Stimulated activated effector memory CD8-positive, alpha-beta T cell treated with anti-CD3 and anti-CD28 coated beads, Interleukin-12 subunit alpha, Interleukin-12 subunit beta, amount 100 ng/mL, for 72 hours (primary cell): ENCODE data around the gene RAB3GAP2.
A peak's percentile ranks its signal among the peaks of the same experiment; 100 is the strongest.
"Not testable (repeated sequence)": the region's sequence is repeated elsewhere in the genome, so short reads cannot be mapped to it uniquely, and the experiment has no call there.

ENCODE experiments used
- ATAC-seq: fragments of 150-1000 bp; cut with Tn5 transposase; 2 replicates; pipeline ENCODE4 v1.10.0; 2021
- DNase-seq, 2 donors: peaks; one replicate each; pipeline ENCODE4 v3.0.0; 2021 to 2022; ENCODE audit warnings: low spot score in 2 of 2
- H3K27ac Mint-ChIP-seq: one replicate; pipeline ENCODE4 v1.8.0; 2022; ENCODE audit warnings: mild to moderate bottlenecking, mixed read lengths
- H3K36me3 Mint-ChIP-seq: one replicate; pipeline ENCODE4 v1.8.0; 2022; ENCODE audit warnings: mild to moderate bottlenecking, mixed read lengths
- H3K4me1 Mint-ChIP-seq: one replicate; pipeline ENCODE4 v1.8.0; 2022; ENCODE audit warnings: mixed read lengths
- H3K4me3 Mint-ChIP-seq: one replicate; pipeline ENCODE4 v1.8.0; 2022; ENCODE audit warnings: mild to moderate bottlenecking, mixed read lengths
- H3K9me3 Mint-ChIP-seq: one replicate; pipeline ENCODE4 v1.8.0; 2022; ENCODE audit warnings: mixed read lengths

RAB3GAP2 gene

DNA sequence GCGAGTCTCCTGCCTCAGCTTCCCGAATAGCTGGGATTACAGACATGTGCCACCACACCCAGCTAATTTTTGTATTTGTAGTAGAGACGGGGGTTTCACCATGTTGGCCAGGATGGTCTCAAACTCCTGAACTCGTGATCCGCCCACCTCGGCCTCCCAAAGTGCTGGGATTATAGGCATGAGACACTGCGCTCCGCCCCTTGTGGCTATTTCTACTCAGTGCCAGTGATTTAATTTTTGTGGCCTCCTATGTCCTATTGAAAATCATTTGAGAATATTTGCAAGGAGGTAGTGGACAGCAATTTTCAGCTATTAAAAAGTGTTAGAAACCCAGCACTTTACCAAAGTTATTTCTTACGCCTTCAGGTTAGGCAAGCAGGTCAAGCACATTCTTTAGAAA, 36.0 kb downstream of the RAB3GAP2 start:
- H3K27ac Mint-ChIP-seq, H3K9me3 Mint-ChIP-seq: not testable (repeated sequence)
- H3K36me3 Mint-ChIP-seq = peaks cover 17% of the 10 kb centered on the region

DNA sequence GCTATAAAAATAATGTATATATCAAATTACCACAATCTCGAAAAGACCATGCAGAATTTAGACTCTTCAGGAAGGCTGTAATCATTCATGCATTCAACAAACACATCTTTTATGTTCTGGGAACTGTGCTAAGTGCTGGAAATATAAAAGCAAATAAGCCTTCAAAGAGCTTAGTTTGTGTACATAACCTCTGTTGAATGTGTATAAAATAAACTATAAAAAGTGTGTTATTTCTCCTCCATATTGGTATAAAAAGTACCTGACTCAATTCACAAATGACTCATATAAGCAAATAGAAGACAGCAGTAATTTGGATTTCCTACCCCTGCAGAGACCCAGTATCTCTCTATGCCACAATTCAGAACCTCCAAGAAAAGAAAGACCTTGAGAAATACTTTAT, 36.8 kb downstream of the RAB3GAP2 start:
- peaks cover 18% of the 10 kb centered on the region for H3K4me1 Mint-ChIP-seq
- H3K36me3 Mint-ChIP-seq = peaks cover 25% of the 10 kb centered on the region
- H3K27ac Mint-ChIP-seq = no peak overlapping the region
- H3K4me3 Mint-ChIP-seq = no peak overlapping the region
- no peak for ATAC-seq
- H3K9me3 Mint-ChIP-seq = no peaks in the 10 kb centered on the region
- DNase-seq = no peak

More for the DNA sequence above, 36.0 kb downstream of the RAB3GAP2 start:
- DNase-seq, ATAC-seq, H3K4me3 Mint-ChIP-seq: not testable (repeated sequence)
- H3K4me1 Mint-ChIP-seq = peaks cover 18% of the 10 kb centered on the region

DNA sequence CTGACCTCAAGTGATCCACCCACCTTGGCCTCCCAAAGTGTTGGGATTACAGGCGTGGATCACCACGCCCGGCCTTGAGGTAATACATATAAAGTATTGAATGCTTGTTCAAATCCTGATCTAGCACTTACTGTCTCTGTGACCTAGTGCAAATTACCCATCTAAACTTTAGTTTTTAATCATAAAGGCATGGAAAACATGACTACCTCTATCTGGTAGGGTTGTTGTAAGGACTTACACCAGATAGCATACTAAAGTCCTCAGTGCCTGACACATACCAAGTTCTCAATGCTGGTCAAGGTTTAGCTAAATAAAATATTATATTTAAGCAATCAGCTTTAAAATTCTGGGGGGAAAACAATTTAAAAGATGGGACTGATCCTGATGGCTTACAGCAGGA, 38.3 kb downstream of the RAB3GAP2 start:
- DNase-seq (no peak), ATAC-seq (peak; percentile 45)
- H3K4me1 Mint-ChIP-seq = peaks cover 22% of the 10 kb centered on the region
- no peaks in the 10 kb centered on the region for H3K9me3 Mint-ChIP-seq
- peaks cover 30% of the 10 kb centered on the region for H3K36me3 Mint-ChIP-seq
- H3K4me3 Mint-ChIP-seq = no peak overlapping the region
- H3K27ac Mint-ChIP-seq = no peak overlapping the region

GRCh38 chr1:220229771-220230170, 42.5 kb downstream of the RAB3GAP2 start:
- Mint-ChIP-seq H3K9me3 (no peaks in the 10 kb centered on the region), H3K36me3 (peaks cover 41% of the 10 kb centered on the region), H3K4me1 (peaks cover 51% of the 10 kb centered on the region), H3K4me3 (no peak overlapping the region), H3K27ac (peak overlapping the region; percentile 44)
- ATAC-seq (no peak), DNase-seq (no peak)

- no peak overlapping the region for H3K4me3 Mint-ChIP-seq
- peaks cover 56% of the 10 kb centered on the region for H3K4me1 Mint-ChIP-seq
- no peaks in the 10 kb centered on the region for H3K9me3 Mint-ChIP-seq
- no peak overlapping the region for H3K27ac Mint-ChIP-seq
- ATAC-seq = no peak
- H3K36me3 Mint-ChIP-seq = peaks cover 32% of the 10 kb centered on the region
- no peak for DNase-seq
Observed at GRCh38 chr1:220227393-220227792, 44.9 kb downstream of the RAB3GAP2 start.

- no peak for DNase-seq
- Mint-ChIP-seq H3K36me3 (peaks cover 29% of the 10 kb centered on the region), H3K27ac (no peak overlapping the region), H3K9me3 (no peaks in the 10 kb centered on the region), H3K4me3 (no peak overlapping the region), H3K4me1 (peaks cover 56% of the 10 kb centered on the region)
- ATAC-seq = no peak
Observed at GRCh38 chr1:220226752-220227151, 45.5 kb downstream of the RAB3GAP2 start.

DNA sequence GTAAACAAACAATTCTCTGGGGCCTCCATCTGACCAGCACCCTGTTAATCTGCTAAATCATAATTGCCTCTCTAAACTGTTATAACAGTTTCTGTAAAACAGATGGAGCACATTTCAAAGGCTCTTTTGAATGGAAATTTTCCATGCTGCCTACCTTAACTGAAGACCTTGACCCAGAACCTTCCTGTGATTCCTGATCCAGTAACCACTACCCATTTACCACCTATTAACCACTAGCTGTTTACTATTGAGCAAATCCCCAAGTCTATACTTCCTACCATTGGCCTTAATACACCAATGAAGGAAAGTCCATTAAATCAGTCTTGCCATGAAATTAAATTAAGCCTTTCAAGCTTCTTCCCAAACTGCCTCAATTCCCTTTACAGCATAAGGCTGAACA, 46.3 kb downstream of the RAB3GAP2 start:
- Mint-ChIP-seq H3K27ac (no peak overlapping the region), H3K9me3 (no peaks in the 10 kb centered on the region), H3K4me3 (no peak overlapping the region), H3K4me1 (peaks cover 51% of the 10 kb centered on the region), H3K36me3 (peaks cover 21% of the 10 kb centered on the region)
- no peak for DNase-seq
- no peak for ATAC-seq

- no peak overlapping the region for H3K4me3 Mint-ChIP-seq
- no peaks in the 10 kb centered on the region for H3K9me3 Mint-ChIP-seq
- DNase-seq = no peak
- H3K27ac Mint-ChIP-seq = peak overlapping the region; percentile 23
- ATAC-seq = no peak
- H3K4me1 Mint-ChIP-seq = peaks cover 52% of the 10 kb centered on the region
- peaks cover 16% of the 10 kb centered on the region for H3K36me3 Mint-ChIP-seq
Observed at GRCh38 chr1:220224611-220225124, 47.6 kb downstream of the RAB3GAP2 start.

GRCh38 chr1:220224033-220224432, 48.2 kb downstream of the RAB3GAP2 start:
- Mint-ChIP-seq H3K9me3 (no peaks in the 10 kb centered on the region), H3K4me1 (peaks cover 52% of the 10 kb centered on the region), H3K4me3 (no peak overlapping the region)

GRCh38 chr1:220222939-220223338, 49.3 kb downstream of the RAB3GAP2 start:
- no peaks in the 10 kb centered on the region for H3K9me3 Mint-ChIP-seq
- H3K4me1 Mint-ChIP-seq = peaks cover 52% of the 10 kb centered on the region
- peaks cover 5% of the 10 kb centered on the region for H3K36me3 Mint-ChIP-seq
- no peak overlapping the region for H3K27ac Mint-ChIP-seq
- no peak for DNase-seq
- no peak overlapping the region for H3K4me3 Mint-ChIP-seq
- ATAC-seq = no peak

More at GRCh38 chr1:220224033-220224432, 48.2 kb downstream of the RAB3GAP2 start:
- Mint-ChIP-seq H3K27ac (no peak overlapping the region), H3K36me3 (peaks cover 13% of the 10 kb centered on the region)
- ATAC-seq (peak; percentile 80), DNase-seq (no peak)

- DNase-seq (no peak), ATAC-seq (no peak)
- H3K36me3 Mint-ChIP-seq = no peaks in the 10 kb centered on the region
- no peak overlapping the region for H3K4me3 Mint-ChIP-seq
- no peak overlapping the region for H3K27ac Mint-ChIP-seq
- H3K9me3 Mint-ChIP-seq = no peaks in the 10 kb centered on the region
- H3K4me1 Mint-ChIP-seq = peaks cover 40% of the 10 kb centered on the region
Observed at GRCh38 chr1:220221670-220222069, 50.6 kb downstream of the RAB3GAP2 start.

DNA sequence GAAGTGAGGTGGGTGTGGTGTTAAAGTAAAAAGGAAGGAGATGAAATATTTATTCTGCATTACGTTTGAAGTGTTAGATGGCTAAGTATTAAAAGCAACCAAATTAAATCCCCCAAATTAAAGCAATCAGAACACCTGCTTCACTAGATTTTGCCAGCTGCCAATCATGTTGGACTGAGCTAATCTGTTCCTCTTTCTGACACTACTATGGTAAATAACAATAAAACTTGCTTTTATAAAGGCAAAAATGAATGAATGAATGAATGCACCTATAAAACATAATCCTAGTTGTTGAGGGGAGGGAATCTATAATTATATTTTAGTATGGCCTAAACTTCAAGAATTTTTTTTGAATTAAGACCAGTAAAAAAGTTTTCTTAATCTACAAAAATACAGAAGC, 51.0 kb downstream of the RAB3GAP2 start:
- Mint-ChIP-seq H3K4me1 (peaks cover 36% of the 10 kb centered on the region), H3K27ac (no peak overlapping the region), H3K4me3 (no peak overlapping the region)

DNA sequence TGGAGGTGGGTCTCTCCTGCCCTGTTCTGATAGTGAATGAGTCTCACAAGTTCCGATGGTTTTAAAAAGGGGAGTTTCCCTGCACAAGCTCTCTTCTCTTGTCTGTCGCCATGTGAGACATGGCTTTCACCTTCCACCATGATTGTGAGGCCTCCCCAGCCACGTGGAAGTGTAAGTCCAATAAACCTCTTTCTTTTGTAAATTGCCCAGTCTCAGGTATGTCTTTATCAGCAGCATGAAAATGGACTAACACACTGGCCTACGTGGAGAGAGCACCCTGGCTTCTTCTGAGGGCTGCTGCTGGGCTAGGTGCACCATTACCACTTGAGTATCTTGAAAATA, 51.6 kb downstream of the RAB3GAP2 start:
- H3K36me3 Mint-ChIP-seq, H3K9me3 Mint-ChIP-seq, DNase-seq, ATAC-seq: not testable (repeated sequence)
- Mint-ChIP-seq H3K4me3 (peak overlapping the region; percentile 5), H3K4me1 (peaks cover 30% of the 10 kb centered on the region), H3K27ac (peak overlapping the region; percentile 17)

More for the DNA sequence above, 51.0 kb downstream of the RAB3GAP2 start:
- no peak for ATAC-seq
- Mint-ChIP-seq H3K9me3 (no peaks in the 10 kb centered on the region), H3K36me3 (no peaks in the 10 kb centered on the region)
- DNase-seq = no peak

DNA sequence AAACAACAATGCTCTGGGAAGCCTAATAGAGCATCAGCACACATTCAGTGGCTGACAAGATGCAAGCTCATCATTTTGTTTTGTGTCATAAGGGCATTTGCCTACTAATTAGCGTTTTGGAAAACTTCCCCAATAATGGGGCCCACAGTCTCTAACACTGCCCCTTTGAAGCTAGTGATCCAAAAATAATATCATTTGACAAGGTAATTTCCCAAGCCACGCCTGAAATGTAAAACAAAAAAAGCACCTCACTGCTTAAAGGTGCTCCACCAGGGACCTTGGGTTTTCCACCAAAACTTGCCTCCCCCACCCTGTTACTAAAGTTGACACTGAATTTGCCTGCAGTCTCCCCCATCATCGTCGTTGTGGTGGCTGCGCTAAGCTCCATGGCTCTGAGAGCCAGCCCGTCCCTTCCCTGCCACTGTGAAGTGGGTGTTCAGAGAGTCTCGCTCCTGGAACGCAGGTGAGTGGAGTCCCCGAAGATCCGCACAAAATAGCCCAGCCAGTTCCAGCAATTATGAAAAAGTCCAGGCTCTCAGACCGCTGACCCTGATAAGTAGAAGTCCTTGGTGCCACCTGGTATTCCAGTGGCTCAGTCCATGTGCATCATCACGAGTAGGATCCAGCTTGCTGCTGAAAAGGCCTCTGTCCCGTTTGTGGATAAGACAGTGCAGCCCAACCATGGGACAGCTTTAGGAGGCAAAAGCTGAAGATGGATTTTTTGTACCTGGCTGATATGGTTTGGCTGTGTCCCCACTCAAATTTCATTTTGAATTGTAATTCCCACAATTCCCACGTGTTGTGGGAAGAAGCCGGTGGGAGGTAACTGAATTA, 52.2 kb downstream of the RAB3GAP2 start:
- Mint-ChIP-seq H3K9me3 (no peaks in the 10 kb centered on the region), H3K36me3 (no peaks in the 10 kb centered on the region), H3K4me3 (peak overlapping the region; percentile 5), H3K27ac (peak overlapping the region; percentile 17), H3K4me1 (peaks cover 25% of the 10 kb centered on the region)
- ATAC-seq = no peak
- DNase-seq = no peak

GRCh38 chr1:220219136-220219442, 53.2 kb downstream of the RAB3GAP2 start:
- H3K4me3 Mint-ChIP-seq = no peak overlapping the region
- no peaks in the 10 kb centered on the region for H3K9me3 Mint-ChIP-seq
- ATAC-seq (no peak), DNase-seq (no peak)
- H3K4me1 Mint-ChIP-seq = peaks cover 15% of the 10 kb centered on the region
- H3K36me3 Mint-ChIP-seq = no peaks in the 10 kb centered on the region
- no peak overlapping the region for H3K27ac Mint-ChIP-seq

- not testable (repeated sequence) for H3K27ac Mint-ChIP-seq, DNase-seq, H3K4me3 Mint-ChIP-seq, H3K9me3 Mint-ChIP-seq, H3K36me3 Mint-ChIP-seq
- H3K4me1 Mint-ChIP-seq = peaks cover 11% of the 10 kb centered on the region
- peak; percentile 62 for ATAC-seq
Observed at GRCh38 chr1:220218397-220219135, 53.7 kb downstream of the RAB3GAP2 start.
